Natural killer cell (primary cell): ENCODE measurements around the gene ABCD4. TPM values are rescaled to one million over a fixed set of nuclear protein-coding genes. Genes with fewer than 3 reads are reported as not detected.

Source experiments
- ATAC-seq, 3 donors: fragments of 150-1000 bp in 2 of 3; fragments of 200-7000 bp in 1 of 3; cut with Tn5 transposase; 1 replicate in 1 of 3; 2 replicates in 2 of 3; pipeline ENCODE4 v1.10.0; 2021; ENCODE audit warnings: mild to moderate bottlenecking in 2 of 3, moderate library complexity in 2 of 3
- DNase-seq, 2 donors: peaks; one replicate each; pipeline versions ENCODE4 v3.0.0 to v3.0.0-alpha.2; 2013 to 2021; ENCODE audit warnings: mixed read lengths in 1 of 2
- H3K27ac ChIP-seq: one replicate; pipeline ENCODE4 v1.5.1; 2013; ENCODE audit warnings: mild to moderate bottlenecking, low read length
- H3K27me3 ChIP-seq: one replicate; pipeline ENCODE4 v1.6.1; 2013; ENCODE audit warnings: low read length; ENCODE audit not compliant: control insufficient read depth, insufficient read depth
- H3K36me3 ChIP-seq: one replicate; pipeline ENCODE4 v1.6.1; 2013; ENCODE audit warnings: low read length; ENCODE audit not compliant: control insufficient read depth, insufficient read depth
- H3K4me1 ChIP-seq: one replicate; pipeline ENCODE4 v1.6.1; 2013; ENCODE audit warnings: low read length; ENCODE audit not compliant: control insufficient read depth, insufficient read depth
- H3K4me3 ChIP-seq: one replicate; pipeline ENCODE4 v1.5.1; 2013; ENCODE audit warnings: low read length
- H3K9me3 ChIP-seq: one replicate; pipeline ENCODE4 v1.6.1; 2013; ENCODE audit warnings: low read length; ENCODE audit not compliant: control insufficient read depth, insufficient read depth
- H3K27ac Mint-ChIP-seq, 2 donors: one replicate each; pipeline ENCODE4 v1.8.0; 2022; ENCODE audit warnings: mild to moderate bottlenecking in 2 of 2, mixed read lengths in 2 of 2, moderate library complexity in 1 of 2
- H3K27me3 Mint-ChIP-seq, 2 donors: one replicate each; pipeline ENCODE4 v1.8.0; 2022; ENCODE audit warnings: low read depth in 2 of 2, mixed read lengths in 2 of 2
- H3K36me3 Mint-ChIP-seq: one replicate; pipeline ENCODE4 v1.8.0; 2022; ENCODE audit warnings: mixed read lengths
- H3K4me1 Mint-ChIP-seq, 2 donors: one replicate each; pipeline ENCODE4 v1.8.0; 2022; ENCODE audit warnings: mixed read lengths in 2 of 2
- H3K4me3 Mint-ChIP-seq: one replicate; pipeline ENCODE4 v1.8.0; 2022; ENCODE audit warnings: mild to moderate bottlenecking, moderate library complexity, mixed read lengths
- H3K9me3 Mint-ChIP-seq, 2 donors: one replicate each; pipeline ENCODE4 v1.8.0; 2022; ENCODE audit warnings: mixed read lengths in 2 of 2
- WGBS: methylation state at CpG from one replicate; pipeline ENCODE4 v1.1.7; 2013; ENCODE audit warnings: missing lambda C conversion rate; ENCODE audit not compliant: insufficient coverage; 5-methylcytosine and 5-hydroxymethylcytosine counted together
- intact Hi-C: fragments of 100-400 bp; cut with micrococcal nuclease; formaldehyde crosslinking; loops from one replicate; pipeline ENCODE4 v1.14.2; 2022
- total RNA-seq, 4 donors: library from RNA; stranded (reverse); fragments of 120-200 nt in 1 of 4; gene quantifications; one replicate each; pipeline versions ENCODE4 v1.2.3 to v1.2.4, GENCODE V29; 2013 to 2022
- TF ChIP-seq, protein P1 (sequence below): fragments of 200-600 bp; IDR thresholded peaks from one replicate; pipeline ENCODE4 v1.8.0; 2022; ENCODE audit warnings: antibody characterized with exemption

ABCD4 gene
- total RNA-seq, 3 donors from 2014 or later (not counting 1 experiment from before 2014, with no cell fraction given) = 78.3 to 99.6 (median 92.8) TPM

- no peak overlapping the region for H3K27ac ChIP-seq
- TF ChIP-seq, protein P1, sequence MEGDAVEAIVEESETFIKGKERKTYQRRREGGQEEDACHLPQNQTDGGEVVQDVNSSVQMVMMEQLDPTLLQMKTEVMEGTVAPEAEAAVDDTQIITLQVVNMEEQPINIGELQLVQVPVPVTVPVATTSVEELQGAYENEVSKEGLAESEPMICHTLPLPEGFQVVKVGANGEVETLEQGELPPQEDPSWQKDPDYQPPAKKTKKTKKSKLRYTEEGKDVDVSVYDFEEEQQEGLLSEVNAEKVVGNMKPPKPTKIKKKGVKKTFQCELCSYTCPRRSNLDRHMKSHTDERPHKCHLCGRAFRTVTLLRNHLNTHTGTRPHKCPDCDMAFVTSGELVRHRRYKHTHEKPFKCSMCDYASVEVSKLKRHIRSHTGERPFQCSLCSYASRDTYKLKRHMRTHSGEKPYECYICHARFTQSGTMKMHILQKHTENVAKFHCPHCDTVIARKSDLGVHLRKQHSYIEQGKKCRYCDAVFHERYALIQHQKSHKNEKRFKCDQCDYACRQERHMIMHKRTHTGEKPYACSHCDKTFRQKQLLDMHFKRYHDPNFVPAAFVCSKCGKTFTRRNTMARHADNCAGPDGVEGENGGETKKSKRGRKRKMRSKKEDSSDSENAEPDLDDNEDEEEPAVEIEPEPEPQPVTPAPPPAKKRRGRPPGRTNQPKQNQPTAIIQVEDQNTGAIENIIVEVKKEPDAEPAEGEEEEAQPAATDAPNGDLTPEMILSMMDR = no peak
- no peaks in the 10 kb centered on the region for H3K9me3 ChIP-seq
- peaks cover 7% of the 10 kb centered on the region for H3K36me3 Mint-ChIP-seq
- no peak overlapping the region for H3K27ac Mint-ChIP-seq
- no peaks in the 10 kb centered on the region for H3K9me3 Mint-ChIP-seq
- ATAC-seq (no peak), DNase-seq (no peak)
- intact Hi-C loops = no loop called here
- H3K4me3 ChIP-seq = no peak overlapping the region
- 81% methylated on average over 7 of the region's 7 CpGs for WGBS
- no peaks in the 10 kb centered on the region for H3K36me3 ChIP-seq
- peaks cover 13% of the 10 kb centered on the region for H3K4me1 ChIP-seq
- peaks cover 6 to 10% of the 10 kb centered on the region in 2 donors for H3K4me1 Mint-ChIP-seq
- H3K4me3 Mint-ChIP-seq = no peak overlapping the region
- peaks cover 46% of the 10 kb centered on the region for H3K27me3 ChIP-seq
- H3K27me3 Mint-ChIP-seq = peaks cover 56 to 63% of the 10 kb centered on the region in 2 donors
These were observed 57.4 kb downstream of the ABCD4 start for GRCh38 chr14:74245292-74245691.

DNA sequence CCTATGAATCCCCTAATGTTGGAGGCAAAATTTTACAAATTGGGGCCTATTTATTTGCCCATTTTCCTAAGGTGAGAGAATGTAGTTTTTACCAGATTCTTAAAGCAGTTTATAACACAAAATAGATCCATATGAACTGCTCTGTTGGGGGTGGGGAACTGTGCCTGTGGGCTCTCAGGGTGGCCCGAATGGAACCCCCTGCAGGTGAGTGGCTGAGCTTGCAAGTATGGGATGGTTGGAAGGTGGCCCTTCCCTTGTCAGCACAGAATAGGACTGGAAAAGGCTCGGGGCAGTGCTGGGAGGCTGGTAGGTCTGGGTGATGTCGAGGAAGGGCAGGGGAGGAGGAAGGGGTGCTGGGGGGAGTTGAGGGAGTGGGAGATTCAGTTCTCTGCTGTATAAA lies 58.6 kb downstream of the ABCD4 start:
- H3K9me3 Mint-ChIP-seq = no peaks in the 10 kb centered on the region
- H3K36me3 Mint-ChIP-seq = peaks cover 7% of the 10 kb centered on the region
- no peaks in the 10 kb centered on the region for H3K36me3 ChIP-seq
- ATAC-seq = no peak
- no peak overlapping the region for H3K4me3 Mint-ChIP-seq
- peaks cover 6 to 10% of the 10 kb centered on the region in 2 donors for H3K4me1 Mint-ChIP-seq
- 7% methylated on average over 3 of the region's 3 CpGs for WGBS
- TF ChIP-seq, protein P1 = no peak
- no peak for DNase-seq
- intact Hi-C loops = no loop called here
- peaks cover 57 to 63% of the 10 kb centered on the region in 2 donors for H3K27me3 Mint-ChIP-seq
- H3K4me3 ChIP-seq = no peak overlapping the region
- H3K9me3 ChIP-seq = no peaks in the 10 kb centered on the region
- H3K27ac Mint-ChIP-seq = no peak overlapping the region
- peaks cover 16% of the 10 kb centered on the region for H3K4me1 ChIP-seq
- no peak overlapping the region for H3K27ac ChIP-seq
- H3K27me3 ChIP-seq = peaks cover 54% of the 10 kb centered on the region

DNA sequence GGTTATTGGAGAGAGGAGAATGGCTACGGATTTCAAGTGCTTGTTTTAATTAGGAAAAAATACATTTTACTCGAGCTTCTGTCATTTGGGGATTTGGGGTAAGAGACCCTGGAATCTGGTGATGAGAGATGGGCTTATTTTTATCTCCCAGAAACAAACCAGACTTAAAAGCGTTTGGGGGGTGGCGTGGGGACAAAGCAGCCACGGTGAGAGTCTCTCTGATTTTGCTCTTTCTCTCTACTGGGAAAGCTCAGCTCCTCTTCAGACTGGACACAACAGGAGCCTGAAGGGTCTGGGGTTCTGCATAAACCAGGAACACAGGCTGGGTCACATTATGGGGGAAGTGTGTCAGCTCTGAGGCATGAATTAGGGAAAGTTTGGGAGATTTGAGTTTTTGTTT lies 59.7 kb downstream of the ABCD4 start:
- Mint-ChIP-seq H3K27ac (no peak overlapping the region), H3K27me3 (peaks cover 68 to 69% of the 10 kb centered on the region in 2 donors), H3K4me1 (peaks cover 6 to 10% of the 10 kb centered on the region in 2 donors), H3K36me3 (peaks cover 7% of the 10 kb centered on the region), H3K9me3 (no peaks in the 10 kb centered on the region), H3K4me3 (no peak overlapping the region)
- 10% methylated on average over 5 of the region's 5 CpGs for WGBS
- TF ChIP-seq, protein P1 = no peak
- Histone ChIP-seq H3K4me3 (no peak overlapping the region), H3K27me3 (peaks cover 63% of the 10 kb centered on the region), H3K27ac (no peak overlapping the region), H3K4me1 (peaks cover 16% of the 10 kb centered on the region), H3K9me3 (no peaks in the 10 kb centered on the region), H3K36me3 (no peaks in the 10 kb centered on the region)
- ATAC-seq (no peak), DNase-seq (no peak)
- intact Hi-C loops = no loop called here

GRCh38 chr14:74242780-74243042 lies 60.0 kb downstream of the ABCD4 start:
- Histone ChIP-seq H3K27ac (no peak overlapping the region), H3K9me3 (no peaks in the 10 kb centered on the region), H3K27me3 (peaks cover 67% of the 10 kb centered on the region), H3K4me1 (peaks cover 16% of the 10 kb centered on the region), H3K4me3 (no peak overlapping the region), H3K36me3 (no peaks in the 10 kb centered on the region)
- TF ChIP-seq, protein P1 = no peak
- H3K27ac Mint-ChIP-seq = no peak overlapping the region
- intact Hi-C loops = no loop called here
- no peak overlapping the region for H3K4me3 Mint-ChIP-seq
- DNase-seq (no peak), ATAC-seq (no peak)
- no peaks in the 10 kb centered on the region for H3K9me3 Mint-ChIP-seq
- 37% methylated on average over 4 of the region's 4 CpGs for WGBS
- peaks cover 7% of the 10 kb centered on the region for H3K36me3 Mint-ChIP-seq
- peaks cover 6 to 10% of the 10 kb centered on the region in 2 donors for H3K4me1 Mint-ChIP-seq
- H3K27me3 Mint-ChIP-seq = peaks cover 71% of the 10 kb centered on the region in 2 donors
